ENCODE results near the gene PCSK5. TPM values are rescaled to one million over a fixed set of nuclear protein-coding genes. Genes with fewer than 3 reads are reported as not detected.
A peak's percentile ranks its signal among the peaks of the same experiment; 100 is the strongest.

PCSK5 gene
- total and polyA plus RNA-seq, 2 experiments from 2014 or later: 59.1 to 71.7 TPM

DNA sequence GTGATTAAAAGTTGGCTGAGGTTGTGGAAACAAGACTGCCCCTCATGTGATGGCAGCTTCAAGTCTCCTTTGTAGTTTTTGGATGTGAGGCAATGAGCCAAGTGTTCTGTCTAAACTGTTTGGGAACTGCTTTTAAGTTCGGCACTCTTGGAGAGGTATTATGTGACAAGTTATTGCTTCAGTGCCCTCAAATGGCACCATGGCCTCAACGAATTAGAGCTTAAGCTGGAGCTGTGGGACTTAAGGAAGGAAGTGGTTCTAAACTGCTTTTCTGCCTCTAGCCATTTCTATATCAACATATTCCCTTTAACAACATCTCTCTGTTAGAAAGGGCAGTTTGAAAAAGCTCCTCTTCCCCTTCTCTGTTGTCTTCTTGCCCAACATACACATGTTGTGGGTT lies 276.1 kb downstream of the PCSK5 start:
- H3K4me2 ChIP-seq: no peak overlapping the region
- no peak for DNase-seq (ENCODE audit: low spot score)
- no peak overlapping the region for H3K27ac ChIP-seq
- WGBS (ENCODE audit: low lambda C conversion rate, missing lambda C conversion rate): 57% methylated on average over 2 of the region's 2 CpGs
- no peaks in the 10 kb centered on the region for H3K9me3 ChIP-seq (ENCODE audit: low read depth)
- H3K9me2 ChIP-seq (replicated peaks; ENCODE audit: insufficient read depth): no peaks in the 10 kb centered on the region
- TF ChIP-seq EZH2phosphoT487 (IDR thresholded peaks at IDR 0.05; ENCODE audit: low read depth, severe bottlenecking, unreplicated experiment): no peak
- no peak for TF ChIP-seq EZH2 (IDR thresholded peaks at IDR 0.05; ENCODE audit: borderline replicate concordance)
- TF ChIP-seq, protein P1, sequence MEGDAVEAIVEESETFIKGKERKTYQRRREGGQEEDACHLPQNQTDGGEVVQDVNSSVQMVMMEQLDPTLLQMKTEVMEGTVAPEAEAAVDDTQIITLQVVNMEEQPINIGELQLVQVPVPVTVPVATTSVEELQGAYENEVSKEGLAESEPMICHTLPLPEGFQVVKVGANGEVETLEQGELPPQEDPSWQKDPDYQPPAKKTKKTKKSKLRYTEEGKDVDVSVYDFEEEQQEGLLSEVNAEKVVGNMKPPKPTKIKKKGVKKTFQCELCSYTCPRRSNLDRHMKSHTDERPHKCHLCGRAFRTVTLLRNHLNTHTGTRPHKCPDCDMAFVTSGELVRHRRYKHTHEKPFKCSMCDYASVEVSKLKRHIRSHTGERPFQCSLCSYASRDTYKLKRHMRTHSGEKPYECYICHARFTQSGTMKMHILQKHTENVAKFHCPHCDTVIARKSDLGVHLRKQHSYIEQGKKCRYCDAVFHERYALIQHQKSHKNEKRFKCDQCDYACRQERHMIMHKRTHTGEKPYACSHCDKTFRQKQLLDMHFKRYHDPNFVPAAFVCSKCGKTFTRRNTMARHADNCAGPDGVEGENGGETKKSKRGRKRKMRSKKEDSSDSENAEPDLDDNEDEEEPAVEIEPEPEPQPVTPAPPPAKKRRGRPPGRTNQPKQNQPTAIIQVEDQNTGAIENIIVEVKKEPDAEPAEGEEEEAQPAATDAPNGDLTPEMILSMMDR (IDR thresholded peaks at IDR 0.05; ENCODE audit: poor library complexity): no peak
- no peaks in the 10 kb centered on the region for H3K27me3 ChIP-seq
- no peak overlapping the region for H2AFZ ChIP-seq
- no peaks in the 10 kb centered on the region for H3K36me3 ChIP-seq (replicated peaks; ENCODE audit: insufficient read depth, low read depth)
- no peak overlapping the region for H3K4me3 ChIP-seq
- H3K4me1 ChIP-seq (ENCODE audit: insufficient read depth): peaks cover 12% of the 10 kb centered on the region
- H3K79me2 ChIP-seq: no peaks in the 10 kb centered on the region
- no peaks in the 10 kb centered on the region for H4K20me1 ChIP-seq (ENCODE audit: insufficient read depth, poor library complexity, severe bottlenecking)

DNA sequence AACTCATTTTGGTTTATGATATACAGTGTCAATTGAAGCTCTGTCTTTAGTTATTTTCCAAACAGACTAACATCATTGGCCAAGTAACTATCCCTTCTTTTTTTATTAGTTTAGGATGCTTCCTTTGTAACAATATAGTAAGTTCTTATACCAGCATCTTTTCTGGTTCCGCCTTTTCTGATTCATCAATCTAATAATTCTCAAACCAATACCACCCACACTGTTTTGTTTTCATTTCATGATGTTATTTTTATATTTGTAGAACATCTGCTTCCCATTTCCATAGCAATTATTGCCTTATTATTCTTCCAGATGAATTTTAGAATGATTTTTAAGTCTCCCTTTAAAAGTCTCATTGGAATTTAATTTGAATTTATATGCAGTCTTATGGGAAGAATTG lies 285.7 kb downstream of the PCSK5 start:
- no peaks in the 10 kb centered on the region for H3K79me2 ChIP-seq
- peaks cover 6% of the 10 kb centered on the region for H3K4me1 ChIP-seq (ENCODE audit: insufficient read depth)
- TF ChIP-seq, protein P1 (IDR thresholded peaks at IDR 0.05; ENCODE audit: poor library complexity): no peak
- no peak for TF ChIP-seq EZH2phosphoT487 (IDR thresholded peaks at IDR 0.05; ENCODE audit: low read depth, severe bottlenecking, unreplicated experiment)
- TF ChIP-seq EZH2 (IDR thresholded peaks at IDR 0.05; ENCODE audit: borderline replicate concordance): no peak
- 31% methylated on average over 1 of the region's 1 CpG for WGBS (ENCODE audit: low lambda C conversion rate, missing lambda C conversion rate)
- no peaks in the 10 kb centered on the region for H3K9me2 ChIP-seq (replicated peaks; ENCODE audit: insufficient read depth)
- no peaks in the 10 kb centered on the region for H3K9me3 ChIP-seq (ENCODE audit: low read depth)
- H3K27me3 ChIP-seq: no peaks in the 10 kb centered on the region
- H2AFZ ChIP-seq: no peak overlapping the region
- no peak for DNase-seq (ENCODE audit: low spot score)
- H3K36me3 ChIP-seq (replicated peaks; ENCODE audit: insufficient read depth, low read depth): no peaks in the 10 kb centered on the region
- no peak overlapping the region for H3K27ac ChIP-seq
- H3K4me3 ChIP-seq: no peak overlapping the region
- H4K20me1 ChIP-seq (ENCODE audit: insufficient read depth, poor library complexity, severe bottlenecking): no peaks in the 10 kb centered on the region
- H3K4me2 ChIP-seq: no peak overlapping the region

DNA sequence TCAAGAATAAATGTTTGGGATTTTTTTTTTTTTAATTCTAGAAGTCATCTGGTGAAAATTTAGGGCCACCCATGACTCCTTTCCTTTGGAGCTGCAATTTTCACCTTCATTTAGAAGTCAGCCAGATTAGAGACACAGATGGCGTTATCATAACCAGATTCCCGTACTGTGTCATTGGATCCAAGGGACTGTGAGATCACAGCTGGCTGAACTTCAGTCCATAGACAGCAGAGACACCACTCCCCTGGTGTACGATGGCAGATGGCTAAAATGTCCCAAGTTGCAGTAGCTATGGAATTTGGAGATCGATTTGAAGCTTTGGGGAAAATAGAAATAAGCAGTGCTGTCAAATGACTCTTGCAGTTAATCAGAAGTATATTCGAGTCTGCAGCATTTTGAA lies 287.5 kb downstream of the PCSK5 start:
- Histone ChIP-seq H3K27me3 (no peaks in the 10 kb centered on the region), H3K9me2 (replicated peaks; ENCODE audit: insufficient read depth) (no peaks in the 10 kb centered on the region), H4K20me1 (ENCODE audit: insufficient read depth, poor library complexity, severe bottlenecking) (no peaks in the 10 kb centered on the region), H2AFZ (no peak overlapping the region), H3K4me2 (no peak overlapping the region), H3K9me3 (ENCODE audit: low read depth) (no peaks in the 10 kb centered on the region), H3K27ac (no peak overlapping the region), H3K36me3 (replicated peaks; ENCODE audit: insufficient read depth, low read depth) (no peaks in the 10 kb centered on the region), H3K4me1 (ENCODE audit: insufficient read depth) (peaks cover 10% of the 10 kb centered on the region), H3K79me2 (no peaks in the 10 kb centered on the region), H3K4me3 (no peak overlapping the region)
- DNase-seq (ENCODE audit: low spot score): no peak
- TF ChIP-seq EZH2 (IDR thresholded peaks at IDR 0.05; ENCODE audit: borderline replicate concordance) (no peak), EZH2phosphoT487 (IDR thresholded peaks at IDR 0.05; ENCODE audit: low read depth, severe bottlenecking, unreplicated experiment) (no peak)
- TF ChIP-seq, protein P1 (IDR thresholded peaks at IDR 0.05; ENCODE audit: poor library complexity): no peak
- WGBS (ENCODE audit: low lambda C conversion rate, missing lambda C conversion rate): 97% methylated on average over 5 of the region's 5 CpGs

DNA sequence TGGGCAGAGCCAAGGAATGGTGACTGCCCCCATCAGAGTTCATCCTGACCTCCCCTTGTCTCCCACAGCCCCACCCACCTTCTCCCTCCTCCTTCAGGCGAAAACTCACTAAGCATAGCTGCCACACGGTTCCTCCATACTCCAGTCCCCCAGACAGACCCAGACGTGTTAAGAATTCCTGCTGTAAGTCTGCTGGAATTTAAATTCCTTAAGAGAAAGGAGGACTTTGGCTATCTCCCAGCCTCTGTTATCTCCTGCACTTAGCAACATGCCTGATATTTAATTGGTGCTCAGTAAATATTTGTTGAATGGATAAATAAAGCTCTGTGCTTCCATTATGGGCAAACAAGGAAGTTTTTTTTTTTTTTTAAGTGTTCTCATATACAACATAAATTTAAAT lies 290.1 kb downstream of the PCSK5 start:
- Histone ChIP-seq H4K20me1 (ENCODE audit: insufficient read depth, poor library complexity, severe bottlenecking) (no peaks in the 10 kb centered on the region), H3K4me2 (no peak overlapping the region), H2AFZ (no peak overlapping the region), H3K27me3 (no peaks in the 10 kb centered on the region), H3K9me3 (ENCODE audit: low read depth) (no peaks in the 10 kb centered on the region), H3K27ac (peak overlapping the region; percentile 56), H3K9me2 (replicated peaks; ENCODE audit: insufficient read depth) (no peaks in the 10 kb centered on the region), H3K79me2 (no peaks in the 10 kb centered on the region), H3K4me3 (no peak overlapping the region), H3K4me1 (ENCODE audit: insufficient read depth) (peaks cover 10% of the 10 kb centered on the region), H3K36me3 (replicated peaks; ENCODE audit: insufficient read depth, low read depth) (no peaks in the 10 kb centered on the region)
- peak; percentile 56 for DNase-seq (ENCODE audit: low spot score)
- 42% methylated on average over 3 of the region's 3 CpGs for WGBS (ENCODE audit: low lambda C conversion rate, missing lambda C conversion rate)
- TF ChIP-seq EZH2phosphoT487 (IDR thresholded peaks at IDR 0.05; ENCODE audit: low read depth, severe bottlenecking, unreplicated experiment): no peak
- TF ChIP-seq EZH2 (IDR thresholded peaks at IDR 0.05; ENCODE audit: borderline replicate concordance): no peak
- TF ChIP-seq, protein P1 (IDR thresholded peaks at IDR 0.05; ENCODE audit: poor library complexity): no peak
